Thyroid gland (tissue), 4 donors: ENCODE measurements around the gene HAGHL. TPM values are rescaled to one million over a fixed set of nuclear protein-coding genes. Genes with fewer than 3 reads are reported as not detected.

Source experiments
- DNase-seq, 2 donors: peaks; one replicate each; pipeline ENCODE4 v3.0.0-alpha.2; 2019
- H3K27ac ChIP-seq, 3 donors: fragments of 200-600 bp; sonication (generic); 1 replicate in 2 of 3; 2 replicates in 1 of 3; pipeline ENCODE4 v1.5.1; 2016 to 2019; ENCODE audit warnings: mild to moderate bottlenecking in 1 of 3, moderate library complexity in 1 of 3
- H3K27me3 ChIP-seq: fragments of 200-600 bp; sonication (generic); one replicate; pipeline ENCODE4 v1.5.1; 2019
- H3K36me3 ChIP-seq, 2 donors: fragments of 200-600 bp; sonication (generic); one replicate each; pipeline ENCODE4 v1.5.1; 2016 to 2019
- H3K4me1 ChIP-seq, 2 donors: fragments of 200-600 bp; sonication (generic); one replicate each; pipeline ENCODE4 v1.5.1; 2017 to 2019
- H3K4me3 ChIP-seq, 3 donors: fragments of 200-600 bp; sonication (generic); replicated peaks in 1 of 3; 1 replicate in 2 of 3; 2 replicates in 1 of 3; pipeline ENCODE4 v1.5.1; 2016; ENCODE audit warnings: mild to moderate bottlenecking in 1 of 3
- H3K9me3 ChIP-seq: fragments of 200-600 bp; sonication (generic); one replicate; pipeline ENCODE4 v1.5.1; 2017
- CTCF ChIP-seq, 6 experiments: fragments of 200-600 bp in 3 of 6; fragments of 450-650 bp in 3 of 6; sonication (generic) in 3 of 6; IDR thresholded peaks; one replicate each; pipeline ENCODE4 v1.5.1; 2016 to 2019; ENCODE audit warnings: antibody characterized with exemption in 6 of 6, mild to moderate bottlenecking in 2 of 6, inconsistent platforms in 1 of 6, moderate library complexity in 1 of 6
- POLR2A ChIP-seq, 2 donors: fragments of 450-650 bp; IDR thresholded peaks; one replicate each; pipeline ENCODE4 v1.6.1; 2017; ENCODE audit warnings: antibody characterized with exemption in 2 of 2, mild to moderate bottlenecking in 2 of 2, moderate library complexity in 1 of 2
- WGBS, 2 donors: methylation state at CpG; one replicate each; pipeline ENCODE4 v1.1.5; 2017; 5-methylcytosine and 5-hydroxymethylcytosine counted together
- intact Hi-C: fragments of 100-400 bp; cut with DNase I; formaldehyde crosslinking; loops from one replicate; pipeline ENCODE4 v1.15.1; 2023
- total RNA-seq, 4 donors: library from RNA; depleted of rRNA; stranded (reverse); fragments of >200 nt; gene quantifications; one replicate each; pipeline ENCODE4 v1.2.3, GENCODE V29; 2016

Gene HAGHL
- total RNA-seq, 4 donors from 2014 or later = 3.8 to 8.7 (median 5.1) TPM; not detected in 1

GRCh38 chr16:706189-707061 is 20.5 kb upstream of the HAGHL start:
- H3K4me1 ChIP-seq = peaks cover 0 to 9% of the 10 kb centered on the region in 2 donors
- peaks cover 17% of the 10 kb centered on the region for H3K27me3 ChIP-seq
- H3K4me3 ChIP-seq = no peak overlapping the region
- H3K36me3 ChIP-seq = no peaks in the 10 kb centered on the region
- no peak overlapping the region for H3K27ac ChIP-seq
- WGBS, 2 donors = 2 to 6% methylated on average over 23 to 27 of the region's 49 CpGs
- DNase-seq = no peak
- no peaks in the 10 kb centered on the region for H3K9me3 ChIP-seq
- intact Hi-C loops = loop anchor here (10.0 kb wide), 1 partner anchor 488 kb away; no protein-coding TSS in a partner anchor
- TF ChIP-seq POLR2A (IDR thresholded peaks at IDR 0.05) (no peak), CTCF (IDR thresholded peaks at IDR 0.05) (no peak)

GRCh38 chr16:707062-707538 is 19.8 kb upstream of the HAGHL start:
- Histone ChIP-seq H3K27me3 (peaks cover 13% of the 10 kb centered on the region), H3K4me3 (no peak overlapping the region), H3K4me1 (peaks cover 0 to 9% of the 10 kb centered on the region in 2 donors), H3K27ac (no peak overlapping the region), H3K9me3 (no peaks in the 10 kb centered on the region), H3K36me3 (no peaks in the 10 kb centered on the region)
- DNase-seq = no peak
- TF ChIP-seq CTCF (IDR thresholded peaks at IDR 0.05) = no peak
- no peak for TF ChIP-seq POLR2A (IDR thresholded peaks at IDR 0.05)
- 37 to 60% methylated on average over 4 to 7 of the region's 14 CpGs for WGBS, 2 donors
- intact Hi-C loops = loop anchor here (10.0 kb wide), 1 partner anchor 488 kb away; no protein-coding TSS in a partner anchor

GRCh38 chr16:708019-708418 is 18.9 kb upstream of the HAGHL start:
- 39 to 64% methylated on average over 3 of the region's 3 CpGs for WGBS, 2 donors
- no peak overlapping the region for H3K27ac ChIP-seq
- peaks cover 0 to 9% of the 10 kb centered on the region in 2 donors for H3K4me1 ChIP-seq
- H3K27me3 ChIP-seq = peaks cover 13% of the 10 kb centered on the region
- H3K36me3 ChIP-seq = no peaks in the 10 kb centered on the region
- H3K9me3 ChIP-seq = no peaks in the 10 kb centered on the region
- DNase-seq = no peak
- no peak for TF ChIP-seq POLR2A (IDR thresholded peaks at IDR 0.05)
- intact Hi-C loops = loop anchor here (10.0 kb wide), 1 partner anchor 487 kb away; no protein-coding TSS in a partner anchor
- H3K4me3 ChIP-seq = no peak overlapping the region

- H3K4me1 ChIP-seq = peaks cover 0 to 9% of the 10 kb centered on the region in 2 donors
- no peaks in the 10 kb centered on the region for H3K9me3 ChIP-seq
- DNase-seq = no peak
- WGBS, 2 donors = 50 to 84% methylated on average over 2 to 4 of the region's 4 CpGs
- H3K36me3 ChIP-seq = no peaks in the 10 kb centered on the region
- H3K27ac ChIP-seq = no peak overlapping the region
- H3K27me3 ChIP-seq = peaks cover 10% of the 10 kb centered on the region
- intact Hi-C loops = loop anchor here (10.0 kb wide), 1 partner anchor 486 kb away; no protein-coding TSS in a partner anchor
- no peak overlapping the region for H3K4me3 ChIP-seq
- TF ChIP-seq CTCF (IDR thresholded peaks at IDR 0.05) (no peak), POLR2A (IDR thresholded peaks at IDR 0.05) (no peak)
These were observed 17.9 kb upstream of the HAGHL start for GRCh38 chr16:708959-709358.

GRCh38 chr16:709566-710499 is 17.1 kb upstream of the HAGHL start:
- no peak for TF ChIP-seq CTCF (IDR thresholded peaks at IDR 0.05)
- TF ChIP-seq POLR2A (IDR thresholded peaks at IDR 0.05) = no peak
- Histone ChIP-seq H3K36me3 (no peaks in the 10 kb centered on the region), H3K4me3 (no peak overlapping the region), H3K27ac (no peak overlapping the region), H3K4me1 (peaks cover 5 to 16% of the 10 kb centered on the region in 2 donors), H3K27me3 (peaks cover 6% of the 10 kb centered on the region), H3K9me3 (no peaks in the 10 kb centered on the region)
- DNase-seq = no peak
- intact Hi-C loops = loop anchor here (2.0 to 10.0 kb wide), 3 partner anchors 75 to 485 kb away; no protein-coding TSS in a partner anchor
- 28% methylated on average over 12 to 26 of the region's 30 CpGs for WGBS, 2 donors
